Activated T-cell treated with anti-CD3 and anti-CD28 coated beads for 4 hours (primary cell): Measurements from ENCODE around the gene ALPK3.
"Not testable (repeated sequence)": the region's sequence is repeated elsewhere in the genome, so short reads cannot be mapped to it uniquely, and the experiment has no call there.

Experiments
- DNase-seq: peaks from one replicate; pipeline ENCODE4 v3.0.0-alpha.2; 2020

ALPK3 gene

DNA sequence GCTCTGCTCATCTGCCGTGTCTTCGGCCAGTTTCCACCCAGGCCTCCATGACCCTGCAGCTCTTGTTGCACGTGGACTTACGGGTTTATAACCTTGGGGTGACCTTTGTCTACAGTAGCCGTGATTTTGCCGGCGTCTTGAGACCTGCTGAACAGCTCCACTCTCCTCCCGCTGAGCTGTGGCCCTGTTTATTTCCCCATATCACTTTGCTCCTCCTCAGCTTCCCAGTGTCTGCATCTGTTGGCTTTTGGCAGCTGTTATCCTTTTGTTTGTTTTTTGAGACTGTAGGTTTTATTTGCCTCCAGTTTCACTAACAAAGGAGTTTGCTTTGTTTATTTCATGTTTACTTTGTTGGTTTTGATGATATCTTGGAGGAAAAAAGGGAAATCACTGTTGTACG lies 38.0 kb downstream of the ALPK3 start:
- no peak for DNase-seq

DNA sequence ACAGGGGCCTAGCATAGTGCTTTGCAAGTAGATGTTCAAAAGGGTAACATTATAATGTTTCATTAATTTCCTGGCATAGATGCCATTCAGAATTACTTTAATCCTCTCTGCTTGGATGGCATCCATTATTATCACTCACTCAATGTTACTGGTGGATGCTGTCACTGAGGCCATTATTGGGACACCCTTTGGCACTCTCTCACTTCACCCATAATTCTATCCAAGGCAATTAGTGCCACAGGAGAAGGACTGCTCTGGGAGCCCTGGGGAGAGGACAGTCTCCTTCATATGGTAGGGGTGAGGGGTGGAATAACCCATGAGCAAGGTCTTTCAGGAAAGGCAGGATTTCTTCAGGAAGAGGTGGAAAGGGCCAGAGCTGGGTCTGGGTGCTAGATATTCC lies 38.6 kb downstream of the ALPK3 start:
- DNase-seq: no peak

DNA sequence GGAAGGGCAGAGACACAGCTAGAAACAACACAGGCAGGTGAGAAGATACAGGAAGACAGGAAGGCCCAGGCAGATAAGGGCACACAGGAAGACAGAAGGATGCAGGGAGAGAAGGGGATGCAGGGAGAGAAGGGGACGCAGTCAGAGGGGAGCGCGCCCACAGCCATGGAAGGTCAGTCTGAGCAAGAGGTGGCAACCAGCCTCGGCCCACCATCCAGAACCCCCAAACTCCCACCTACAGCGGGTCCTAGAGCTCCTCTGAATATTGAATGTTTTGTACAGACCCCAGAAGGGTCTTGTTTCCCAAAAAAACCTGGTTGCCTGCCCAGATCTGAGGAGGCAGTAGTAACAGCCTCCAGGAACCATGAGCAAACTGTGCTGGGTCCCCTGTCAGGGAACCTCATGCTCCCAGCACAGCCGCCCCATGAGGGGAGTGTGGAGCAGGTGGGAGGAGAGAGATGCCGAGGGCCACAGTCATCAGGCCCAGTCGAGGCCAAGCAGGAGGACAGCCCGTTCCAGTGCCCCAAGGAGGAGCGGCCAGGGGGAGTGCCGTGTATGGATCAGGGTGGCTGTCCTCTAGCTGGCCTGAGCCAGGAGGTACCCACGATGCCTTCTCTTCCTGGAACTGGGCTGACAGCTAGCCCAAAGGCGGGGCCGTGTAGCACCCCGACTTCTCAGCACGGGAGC lies 39.7 kb downstream of the ALPK3 start:
- no peak for DNase-seq

DNA sequence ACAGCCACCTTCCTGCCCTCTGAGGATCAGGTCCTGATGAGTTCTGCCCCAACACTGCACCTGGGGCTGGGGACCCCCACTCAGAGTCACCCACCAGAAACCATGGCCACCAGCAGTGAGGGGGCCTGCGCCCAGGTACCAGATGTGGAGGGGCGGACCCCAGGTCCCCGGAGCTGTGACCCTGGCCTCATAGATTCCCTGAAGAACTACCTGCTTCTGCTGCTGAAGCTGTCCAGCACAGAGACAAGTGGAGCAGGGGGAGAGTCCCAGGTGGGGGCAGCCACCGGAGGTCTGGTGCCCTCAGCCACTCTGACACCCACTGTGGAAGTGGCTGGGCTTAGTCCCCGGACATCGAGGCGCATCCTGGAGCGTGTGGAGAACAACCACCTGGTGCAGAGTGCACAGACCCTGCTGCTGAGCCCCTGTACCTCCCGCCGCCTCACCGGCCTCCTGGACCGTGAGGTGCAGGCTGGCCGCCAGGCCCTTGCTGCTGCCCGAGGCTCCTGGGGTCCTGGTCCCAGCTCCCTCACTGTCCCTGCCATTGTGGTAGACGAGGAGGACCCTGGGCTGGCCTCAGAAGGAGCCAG lies 40.4 kb downstream of the ALPK3 start:
- no peak for DNase-seq

DNA sequence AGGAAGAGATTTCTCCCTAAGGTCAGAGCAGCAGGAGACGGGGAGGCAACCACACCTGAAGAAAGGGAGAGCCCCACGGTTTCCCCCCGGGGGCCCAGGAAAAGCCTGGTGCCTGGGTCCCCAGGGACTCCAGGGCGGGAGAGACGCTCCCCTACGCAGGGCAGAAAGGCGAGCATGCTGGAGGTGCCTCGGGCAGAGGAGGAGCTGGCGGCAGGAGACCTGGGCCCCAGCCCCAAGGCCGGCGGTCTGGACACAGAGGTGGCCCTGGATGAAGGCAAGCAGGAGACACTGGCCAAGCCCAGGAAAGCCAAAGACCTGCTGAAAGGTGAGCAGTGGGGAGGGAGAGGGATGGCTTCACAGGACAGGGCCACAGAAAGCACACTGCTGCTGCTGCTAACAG lies 41.1 kb downstream of the ALPK3 start:
- no peak for DNase-seq

DNA sequence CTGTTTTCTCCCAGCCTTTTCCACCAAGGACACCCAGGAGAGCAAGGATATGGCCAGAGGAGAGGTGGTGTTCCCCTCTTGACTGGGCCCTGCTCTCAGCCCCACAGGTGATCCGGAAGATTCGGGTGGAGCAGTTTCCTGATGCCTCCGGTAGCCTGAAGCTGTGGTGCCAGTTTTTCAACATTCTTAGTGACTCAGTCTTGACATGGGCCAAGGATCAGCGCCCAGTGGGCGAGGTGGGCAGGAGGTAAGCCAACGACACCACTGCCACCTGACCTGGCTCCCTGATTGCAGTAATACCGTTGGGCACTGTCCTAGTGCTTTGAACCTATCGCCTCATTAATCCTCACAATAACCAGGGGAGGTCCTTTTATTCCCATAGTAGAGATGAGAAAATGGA lies 42.0 kb downstream of the ALPK3 start:
- DNase-seq: no peak

DNA sequence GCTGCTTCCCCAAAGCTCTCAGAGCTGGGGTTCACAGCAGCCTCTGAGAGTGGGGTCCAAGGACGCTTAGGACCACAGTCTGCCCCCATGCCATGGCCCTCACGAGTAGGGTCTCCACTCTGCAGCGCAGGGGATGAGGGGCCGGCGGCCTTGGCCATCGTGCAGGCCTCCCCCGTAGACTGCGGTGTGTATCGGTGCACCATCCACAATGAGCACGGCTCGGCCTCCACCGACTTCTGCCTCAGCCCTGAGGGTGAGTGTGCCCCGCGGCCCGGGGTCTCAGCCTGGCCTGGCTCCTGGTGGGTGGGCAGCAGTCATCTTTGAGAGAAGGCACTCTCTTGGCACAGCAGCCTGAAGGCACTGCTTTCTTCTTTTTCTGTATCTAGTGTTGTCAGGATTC lies 42.5 kb downstream of the ALPK3 start:
- DNase-seq: no peak

DNA sequence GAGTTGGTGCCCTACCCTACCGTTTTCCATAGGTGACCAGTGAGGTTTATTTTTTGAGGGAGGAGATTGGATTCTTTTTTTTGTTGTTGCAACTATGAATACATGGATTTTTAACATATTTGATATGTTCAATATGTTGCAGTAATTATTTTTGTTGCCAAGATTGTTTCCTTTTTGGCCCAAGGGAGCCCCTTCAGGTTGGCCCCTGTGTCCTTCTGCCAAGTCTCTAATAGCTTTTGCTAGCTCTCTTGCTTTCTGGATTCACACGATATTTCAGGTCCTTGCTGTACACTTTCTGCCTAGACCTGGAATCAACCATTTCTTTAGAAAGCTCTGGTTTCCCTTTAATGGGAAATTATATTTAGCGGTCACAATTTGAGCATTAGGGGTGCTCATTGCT lies 44.6 kb downstream of the ALPK3 start:
- no peak for DNase-seq

DNA sequence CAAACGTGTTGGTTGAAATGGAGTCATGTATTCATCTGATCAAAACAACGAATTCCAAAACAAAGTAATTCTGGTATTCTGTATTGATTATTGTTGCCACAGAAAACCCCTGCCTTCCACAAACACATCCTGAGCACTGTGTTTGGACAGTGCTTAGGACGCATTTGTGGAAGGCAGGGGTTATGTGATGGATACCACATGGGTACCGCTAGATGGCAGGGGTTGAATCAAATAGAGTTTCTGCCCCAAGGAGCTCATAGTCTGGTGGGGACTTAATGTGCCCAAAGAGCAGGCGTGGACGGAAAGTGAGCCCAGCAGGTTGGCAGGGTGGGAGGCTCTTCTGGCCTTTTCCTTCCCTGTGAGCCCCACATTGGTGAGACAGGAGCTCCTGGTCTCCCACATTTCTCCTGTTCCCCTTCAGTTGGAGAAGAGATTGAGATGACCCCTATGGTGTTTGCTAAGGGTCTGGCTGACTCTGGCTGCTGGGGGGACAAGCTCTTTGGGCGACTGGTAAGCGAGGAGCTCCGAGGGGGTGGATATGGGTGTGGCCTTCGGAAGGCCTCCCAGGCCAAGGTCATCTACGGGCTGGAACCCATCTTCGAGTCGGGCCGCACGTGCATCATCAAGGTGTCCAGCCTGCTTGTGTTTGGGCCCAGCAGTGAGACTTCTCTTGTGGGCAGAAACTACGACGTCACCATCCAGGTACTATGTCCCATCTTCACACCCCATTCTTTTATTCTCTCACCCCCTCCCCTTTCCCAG lies 45.2 kb downstream of the ALPK3 start:
- no peak for DNase-seq

DNA sequence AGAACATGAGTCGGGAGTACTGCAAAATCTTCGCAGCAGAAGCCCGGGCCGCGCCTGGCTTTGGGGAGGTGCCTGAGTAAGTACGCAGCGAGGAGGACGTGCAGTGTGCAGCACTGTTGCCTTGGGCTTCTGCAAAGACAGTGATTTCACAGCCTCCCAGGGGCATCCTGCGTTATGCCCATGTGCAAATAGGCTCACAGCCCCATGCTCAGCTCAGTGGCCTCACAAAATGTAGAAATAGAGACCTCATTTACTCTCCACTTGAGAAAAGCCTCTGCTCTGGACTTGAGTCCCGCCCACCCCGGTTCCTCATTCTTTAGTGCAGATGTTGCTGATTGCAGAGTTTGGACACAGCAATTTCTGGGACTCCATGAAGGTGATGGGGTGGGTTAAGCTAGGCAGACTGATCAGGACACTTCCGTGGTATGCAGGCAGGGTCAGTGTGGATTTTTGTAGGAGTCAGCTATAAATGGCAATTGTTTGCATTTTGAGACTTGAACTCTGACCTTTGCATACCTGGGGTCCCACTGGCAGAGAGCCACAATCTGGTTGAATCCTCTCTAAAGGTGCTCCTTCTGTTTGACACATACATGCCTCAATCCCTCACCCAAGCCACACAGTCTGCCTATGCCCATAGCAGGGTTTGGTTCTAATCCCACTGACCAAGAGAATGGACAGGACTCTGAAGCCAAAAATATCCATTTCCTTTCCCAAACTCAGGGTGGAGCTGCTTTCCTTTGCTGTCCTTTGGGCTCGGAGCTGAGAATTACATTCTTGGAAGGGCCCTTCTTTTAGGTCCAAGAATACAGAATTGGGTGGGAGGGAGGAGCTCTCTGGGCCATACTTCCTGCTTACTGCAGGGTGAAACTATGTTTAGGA lies 46.6 kb downstream of the ALPK3 start:
- DNase-seq: no peak

DNA sequence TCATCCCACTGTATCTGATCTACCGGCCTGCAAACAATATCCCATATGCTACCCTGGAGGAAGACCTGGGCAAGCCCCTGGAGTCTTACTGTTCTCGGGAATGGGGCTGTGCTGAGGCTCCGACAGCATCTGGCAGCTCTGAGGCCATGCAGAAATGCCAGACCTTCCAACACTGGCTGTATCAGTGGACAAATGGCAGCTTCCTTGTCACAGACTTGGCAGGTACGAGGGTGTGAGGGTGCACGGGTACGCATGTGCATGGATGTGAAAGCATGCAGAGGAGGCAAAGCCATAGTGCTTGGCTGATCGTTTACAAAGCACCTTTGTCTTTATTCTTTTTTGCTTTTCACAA lies 47.3 kb downstream of the ALPK3 start:
- no peak for DNase-seq

DNA sequence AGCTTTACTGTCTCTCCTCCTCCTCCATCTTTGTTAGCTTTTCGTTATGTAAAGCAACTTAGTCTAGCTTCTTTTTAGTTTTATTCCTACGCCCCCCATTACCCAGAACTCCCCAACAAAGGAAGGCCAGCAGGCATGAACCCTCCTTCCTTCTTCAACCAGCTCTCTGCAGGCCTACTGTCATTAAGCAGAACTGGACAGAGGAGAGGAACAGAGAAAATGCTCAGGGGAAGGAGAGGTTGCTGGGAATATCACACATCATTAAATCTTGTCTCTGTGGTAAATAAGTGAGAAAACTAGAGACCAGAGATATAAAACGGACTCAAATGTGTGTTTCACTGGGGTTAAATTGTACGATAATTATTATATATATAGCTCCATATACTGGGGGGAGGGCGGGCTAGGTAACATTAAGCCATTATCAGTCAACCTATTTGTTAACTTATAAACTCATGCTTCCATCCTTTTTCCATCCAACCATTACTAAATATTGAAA lies 48.0 kb downstream of the ALPK3 start:
- DNase-seq: no peak

DNA sequence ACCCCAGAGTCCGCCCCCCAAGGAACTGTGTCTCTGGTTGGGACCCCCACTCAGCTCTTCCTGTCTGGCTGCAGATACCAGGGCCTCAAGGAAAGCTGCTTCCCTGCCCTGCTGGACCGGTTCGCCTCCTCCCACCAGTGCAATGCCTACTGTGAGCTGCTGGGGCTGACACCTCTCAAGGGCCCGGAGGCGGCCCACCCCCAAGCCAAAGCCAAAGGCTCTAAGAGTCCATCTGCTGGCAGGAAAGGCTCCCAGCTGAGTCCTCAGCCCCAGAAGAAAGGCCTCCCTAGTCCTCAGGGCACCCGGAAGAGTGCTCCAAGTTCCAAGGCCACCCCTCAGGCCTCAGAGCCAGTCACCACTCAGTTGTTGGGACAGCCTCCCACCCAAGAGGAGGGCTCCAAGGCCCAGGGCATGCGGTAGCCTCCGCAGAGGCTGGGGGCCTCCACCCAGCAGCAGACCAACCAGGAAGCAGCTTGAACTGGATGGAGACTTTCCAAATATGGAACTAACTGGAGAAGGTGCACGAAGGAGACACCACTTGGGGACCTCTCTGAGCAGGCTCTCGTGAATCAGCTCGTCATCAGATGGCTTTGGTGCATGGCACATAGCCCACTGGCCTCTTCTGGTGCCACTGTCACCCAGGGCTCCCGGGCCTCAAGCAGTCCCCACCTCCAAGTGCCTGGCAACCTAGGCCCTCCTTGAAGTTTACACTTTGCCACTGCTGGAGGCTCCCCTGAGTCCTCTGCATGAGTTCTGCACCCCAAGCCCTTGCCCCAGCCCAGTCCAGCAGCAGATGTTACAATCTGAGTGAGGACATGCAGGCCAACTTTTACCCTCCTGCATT lies 51.1 kb downstream of the ALPK3 start:
- no peak for DNase-seq

DNA sequence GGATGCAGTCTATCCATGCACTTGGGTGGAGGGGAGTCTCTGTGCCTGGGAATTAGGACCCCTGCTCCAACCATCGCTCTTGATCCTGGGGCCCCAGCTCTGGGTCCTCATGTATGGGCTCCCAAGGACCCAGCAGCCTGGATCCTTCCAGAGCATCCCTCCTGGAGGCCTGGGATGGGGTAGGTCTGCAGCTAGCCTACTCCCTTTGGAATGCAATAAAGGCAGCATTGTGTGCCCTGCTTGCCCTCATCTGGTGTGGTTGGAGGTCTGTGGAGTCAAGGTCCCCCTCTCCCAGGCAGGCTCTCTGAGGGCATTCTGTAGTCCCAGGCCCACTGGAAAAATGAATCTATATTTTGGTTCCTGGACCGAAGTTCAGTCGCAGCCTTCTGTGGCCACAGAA lies 52.4 kb downstream of the ALPK3 start:
- DNase-seq: no peak

DNA sequence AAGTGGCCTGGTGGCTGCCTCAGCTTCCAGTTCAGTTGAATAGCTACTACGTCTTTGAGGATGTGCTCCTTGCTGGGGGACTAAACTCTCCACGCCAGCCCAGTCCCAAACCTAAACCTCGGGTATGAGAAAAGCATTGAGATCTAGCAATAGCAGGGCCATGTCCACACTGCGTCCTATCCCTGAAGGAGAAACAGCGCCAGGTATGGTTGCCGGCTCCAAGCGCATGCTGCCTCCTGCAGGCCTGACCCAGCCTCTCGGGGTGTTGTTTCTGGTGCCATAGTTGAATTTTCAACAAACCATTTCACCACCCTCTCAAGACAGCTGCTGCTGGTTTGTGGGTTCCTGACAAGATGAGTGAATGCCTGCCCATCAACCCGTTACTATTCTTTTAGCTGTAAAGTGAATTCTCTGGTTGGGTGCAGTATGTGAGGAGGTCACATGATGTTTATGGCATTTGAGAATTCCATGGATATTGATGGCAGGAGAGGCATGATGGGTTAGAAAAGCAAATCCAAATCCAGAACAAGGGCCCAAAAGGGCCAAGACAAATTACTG lies 54.4 kb downstream of the ALPK3 start:
- no peak for DNase-seq

DNA sequence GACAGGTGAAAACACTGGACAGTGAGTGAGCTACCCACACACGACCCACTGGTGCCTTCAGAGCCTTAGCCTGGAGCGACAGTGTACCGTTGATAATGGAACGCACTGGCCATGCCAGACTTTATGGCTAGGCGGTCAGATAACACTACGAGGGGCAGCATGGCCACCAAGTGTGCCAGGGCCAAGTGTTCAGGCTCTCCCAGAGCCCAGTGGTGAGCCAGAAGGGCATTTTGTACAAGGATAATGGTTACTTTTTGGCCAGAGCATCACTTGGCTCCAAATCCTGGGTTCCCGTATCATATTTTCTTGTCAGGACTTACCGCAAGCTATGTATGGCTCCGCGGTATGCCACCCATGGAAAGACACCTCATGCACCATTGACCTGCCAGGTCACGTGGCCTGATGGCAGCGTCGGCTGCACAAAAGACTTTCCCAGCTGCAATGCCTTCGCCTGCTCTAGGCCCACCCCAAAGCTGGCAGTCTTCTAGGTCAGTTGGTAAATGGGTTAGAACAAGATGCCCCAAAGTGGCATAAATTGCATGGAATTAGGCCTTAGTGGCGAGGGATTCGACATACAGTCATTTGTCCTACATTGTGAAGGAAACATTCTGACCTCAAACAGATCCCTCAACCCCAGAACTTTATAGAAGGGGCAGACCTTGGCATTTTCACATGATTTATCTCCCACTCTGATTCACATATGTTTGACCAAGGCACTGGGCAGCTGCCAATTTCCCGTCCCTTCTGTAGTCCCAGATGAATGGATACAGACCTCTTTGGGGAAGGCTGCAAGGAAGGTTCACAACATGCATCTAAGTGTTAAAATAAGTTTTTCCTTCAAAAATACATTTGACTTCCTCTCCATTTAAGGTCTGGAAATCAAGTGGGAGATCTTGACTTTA lies 55.1 kb downstream of the ALPK3 start:
- DNase-seq: no peak

DNA sequence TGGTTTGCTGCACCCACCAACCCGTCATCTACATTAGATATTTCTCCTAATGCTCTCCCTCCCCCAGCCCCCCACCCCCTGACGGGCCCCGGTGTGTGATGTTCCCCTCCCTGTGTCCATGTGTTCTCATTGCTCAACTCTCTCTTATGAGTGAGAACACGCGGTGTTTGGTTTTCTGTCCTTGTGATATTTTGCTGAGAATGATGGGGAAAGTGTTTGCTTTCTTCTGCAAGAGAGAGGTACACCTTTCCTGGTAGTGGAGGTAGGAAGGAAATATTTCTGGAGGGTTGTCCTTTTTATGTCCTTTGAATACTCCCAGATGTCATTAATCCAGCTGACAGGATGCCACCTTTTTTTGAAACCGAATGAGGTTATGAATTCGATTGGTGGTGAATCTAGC lies 56.8 kb downstream of the ALPK3 start:
- no peak for DNase-seq

DNA sequence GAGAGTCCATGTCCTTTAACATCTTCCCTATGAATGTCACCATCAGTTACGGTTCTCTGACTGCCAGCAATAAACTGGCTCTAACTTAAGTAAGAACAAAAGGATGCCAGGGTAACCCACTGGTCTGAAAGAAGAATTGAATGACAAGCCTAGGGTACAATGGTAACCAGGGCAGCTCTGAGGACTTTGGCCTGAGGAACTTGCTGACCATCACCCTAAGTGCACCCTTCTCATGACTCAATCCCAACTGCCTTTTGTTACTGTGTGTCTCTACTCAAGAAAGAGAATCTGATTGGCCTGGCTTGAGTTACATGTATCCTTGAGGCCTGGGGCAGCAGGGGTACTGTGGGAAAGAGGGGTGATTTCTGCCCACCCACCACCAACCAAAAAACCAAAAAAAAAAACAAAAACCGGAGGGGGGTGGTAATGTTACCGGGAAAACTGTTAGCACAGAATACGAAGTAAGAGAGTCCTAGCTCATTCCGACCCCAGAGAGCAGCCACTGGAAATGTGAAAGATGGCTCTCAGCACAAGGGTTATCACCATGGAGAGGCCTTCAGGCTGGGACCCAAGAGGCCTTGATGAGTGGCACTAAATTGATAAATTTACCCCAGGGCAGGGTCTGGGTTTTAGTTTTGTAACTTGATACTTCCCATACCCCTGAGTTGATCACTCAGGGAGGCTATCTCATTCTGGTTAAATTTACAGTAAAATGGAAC lies 58.0 kb downstream of the ALPK3 start:
- DNase-seq: no peak

DNA sequence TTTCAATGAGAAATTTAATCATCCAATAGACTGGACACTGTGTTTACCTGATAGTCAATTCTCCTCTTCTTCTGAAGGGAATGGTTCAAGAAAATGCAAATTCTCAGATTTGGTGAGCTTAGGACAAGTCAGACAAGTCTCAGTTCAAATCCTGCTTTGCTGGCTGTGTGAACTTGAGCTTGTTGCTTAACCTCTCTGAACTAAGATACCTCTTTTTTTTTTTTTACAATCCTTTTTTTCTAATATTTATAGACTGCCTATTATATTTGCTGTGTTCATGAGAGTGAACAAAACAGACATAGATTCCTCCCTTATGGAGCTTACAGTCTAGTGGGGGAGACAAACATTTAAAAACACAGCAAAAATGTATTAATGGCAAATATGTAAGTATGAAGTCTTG lies 59.1 kb downstream of the ALPK3 start:
- no peak for DNase-seq

DNA sequence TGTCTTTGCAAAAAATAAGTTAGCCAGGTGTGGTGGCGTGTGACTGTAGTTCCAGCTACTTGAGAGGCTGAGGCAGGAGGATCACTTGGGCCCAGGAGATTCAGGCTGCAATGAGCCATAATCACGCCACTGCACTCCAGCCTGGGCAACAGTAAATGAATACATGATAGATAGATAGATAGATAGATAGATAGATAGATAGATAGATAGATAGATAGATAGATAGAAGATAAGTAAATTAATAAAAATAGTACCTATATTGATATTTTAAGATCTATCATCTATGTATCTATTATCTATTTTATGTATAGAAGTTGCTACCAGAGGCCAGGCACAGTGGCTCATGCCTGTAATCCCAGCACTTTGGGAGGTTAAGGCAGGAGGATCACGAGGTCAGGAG lies 60.5 kb downstream of the ALPK3 start:
- not testable (repeated sequence) for DNase-seq
